ENCODE results near the gene SHC2.

SHC2 gene, protein sequence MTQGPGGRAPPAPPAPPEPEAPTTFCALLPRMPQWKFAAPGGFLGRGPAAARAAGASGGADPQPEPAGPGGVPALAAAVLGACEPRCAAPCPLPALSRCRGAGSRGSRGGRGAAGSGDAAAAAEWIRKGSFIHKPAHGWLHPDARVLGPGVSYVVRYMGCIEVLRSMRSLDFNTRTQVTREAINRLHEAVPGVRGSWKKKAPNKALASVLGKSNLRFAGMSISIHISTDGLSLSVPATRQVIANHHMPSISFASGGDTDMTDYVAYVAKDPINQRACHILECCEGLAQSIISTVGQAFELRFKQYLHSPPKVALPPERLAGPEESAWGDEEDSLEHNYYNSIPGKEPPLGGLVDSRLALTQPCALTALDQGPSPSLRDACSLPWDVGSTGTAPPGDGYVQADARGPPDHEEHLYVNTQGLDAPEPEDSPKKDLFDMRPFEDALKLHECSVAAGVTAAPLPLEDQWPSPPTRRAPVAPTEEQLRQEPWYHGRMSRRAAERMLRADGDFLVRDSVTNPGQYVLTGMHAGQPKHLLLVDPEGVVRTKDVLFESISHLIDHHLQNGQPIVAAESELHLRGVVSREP

DNA sequence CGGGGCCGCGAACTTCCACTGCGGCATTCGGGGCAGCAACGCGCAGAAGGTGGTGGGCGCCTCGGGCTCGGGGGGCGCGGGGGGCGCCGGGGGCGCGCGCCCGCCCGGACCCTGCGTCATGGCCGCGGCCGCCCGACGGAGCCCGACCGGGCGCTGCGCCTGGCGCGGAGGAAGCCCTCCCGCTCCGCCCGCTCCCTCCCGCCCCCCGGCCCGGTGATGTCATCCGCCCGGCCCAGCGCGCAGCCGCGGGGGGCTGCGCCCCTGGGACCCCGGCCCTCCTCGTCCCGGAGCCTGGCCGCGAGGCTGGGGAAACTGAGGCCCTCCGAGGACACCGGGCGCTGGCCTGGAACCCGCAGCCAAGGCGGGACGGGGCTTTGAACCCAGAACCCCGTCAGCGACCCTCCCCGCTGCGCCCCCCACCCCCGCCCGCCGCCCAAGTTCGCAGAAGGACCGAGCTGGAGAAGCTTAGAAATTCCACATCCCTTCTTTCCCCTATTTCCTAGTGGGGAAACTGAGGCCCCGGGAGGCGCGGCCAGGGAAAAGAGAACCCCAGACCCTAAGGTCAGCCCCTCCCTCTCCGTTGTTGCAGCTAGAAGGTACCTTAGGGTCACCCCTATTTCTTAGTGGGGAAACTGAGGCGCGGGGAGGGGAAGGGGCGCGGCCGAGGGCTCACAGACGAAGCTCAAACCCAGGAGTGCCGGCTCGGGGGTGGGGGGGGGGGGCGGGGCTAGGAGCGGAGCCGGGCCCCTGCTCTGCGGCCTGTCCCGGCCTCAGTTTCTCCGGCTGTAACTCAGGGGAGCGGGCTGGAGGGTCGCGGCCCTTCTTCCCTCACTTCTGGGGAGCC, at the start of gene SHC2:
SHC2 (minus strand) TSS at position 157 of the 844 bp plus-strand sequence; CDS start at position 120, 37 bp downstream.
- TF ChIP-seq GATA3 (IDR thresholded peaks at IDR 0.05; ENCODE audit: low read depth, low read length) (no peak), GATA2 (IDR thresholded peaks at IDR 0.05; ENCODE audit: low read depth, low read length) (no peak)

DNA sequence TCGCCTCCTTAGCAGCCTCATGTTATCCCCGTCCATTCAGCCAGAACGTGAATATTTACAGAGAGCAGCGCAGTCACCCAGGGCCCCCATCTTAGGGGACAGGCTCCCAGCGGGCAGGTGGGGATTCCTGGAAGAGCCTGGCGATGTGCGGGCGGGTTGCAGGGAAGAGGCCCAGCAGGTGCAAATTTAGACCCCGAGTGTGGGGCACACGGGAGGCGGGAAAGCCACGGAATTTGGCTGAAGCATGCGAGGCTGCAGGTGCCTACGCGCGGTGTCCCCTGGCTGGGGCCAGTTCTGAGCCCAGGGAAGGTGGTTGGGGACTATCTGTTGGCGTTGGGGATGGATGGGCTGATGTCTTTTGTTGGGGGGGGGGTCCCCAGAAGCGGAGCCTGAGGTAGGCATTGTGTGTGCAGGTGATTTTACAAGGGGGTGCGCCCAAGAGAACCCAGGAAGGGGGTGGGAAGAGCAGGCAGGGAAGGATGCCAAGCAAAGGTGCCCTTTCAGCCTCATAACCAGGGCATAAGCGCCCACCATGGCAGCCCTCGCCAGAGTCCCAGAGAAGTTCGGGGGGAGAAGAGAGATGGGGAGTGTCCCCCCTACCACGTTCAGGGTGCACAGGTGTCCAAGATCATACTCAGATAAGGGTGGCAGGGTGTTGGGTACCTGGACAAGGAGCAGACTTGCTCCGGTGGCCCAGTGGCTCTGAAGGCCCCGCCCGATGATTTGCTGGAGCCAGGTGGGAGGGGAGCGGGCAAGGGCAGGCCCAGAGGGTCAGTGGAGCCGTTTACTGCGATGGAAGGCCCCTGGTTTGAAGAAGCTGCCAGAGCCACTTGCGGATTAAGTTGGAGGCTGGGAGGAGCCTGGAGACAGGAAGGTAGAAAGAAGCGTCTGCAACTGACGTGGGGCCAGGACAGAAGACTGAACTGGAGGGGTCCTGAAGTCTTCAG, 47.6 kb upstream of the SHC2 start:
- TF ChIP-seq GATA3 (IDR thresholded peaks at IDR 0.05; ENCODE audit: low read depth, low read length) = no peak
- no peak for TF ChIP-seq GATA2 (IDR thresholded peaks at IDR 0.05; ENCODE audit: low read depth, low read length)

DNA sequence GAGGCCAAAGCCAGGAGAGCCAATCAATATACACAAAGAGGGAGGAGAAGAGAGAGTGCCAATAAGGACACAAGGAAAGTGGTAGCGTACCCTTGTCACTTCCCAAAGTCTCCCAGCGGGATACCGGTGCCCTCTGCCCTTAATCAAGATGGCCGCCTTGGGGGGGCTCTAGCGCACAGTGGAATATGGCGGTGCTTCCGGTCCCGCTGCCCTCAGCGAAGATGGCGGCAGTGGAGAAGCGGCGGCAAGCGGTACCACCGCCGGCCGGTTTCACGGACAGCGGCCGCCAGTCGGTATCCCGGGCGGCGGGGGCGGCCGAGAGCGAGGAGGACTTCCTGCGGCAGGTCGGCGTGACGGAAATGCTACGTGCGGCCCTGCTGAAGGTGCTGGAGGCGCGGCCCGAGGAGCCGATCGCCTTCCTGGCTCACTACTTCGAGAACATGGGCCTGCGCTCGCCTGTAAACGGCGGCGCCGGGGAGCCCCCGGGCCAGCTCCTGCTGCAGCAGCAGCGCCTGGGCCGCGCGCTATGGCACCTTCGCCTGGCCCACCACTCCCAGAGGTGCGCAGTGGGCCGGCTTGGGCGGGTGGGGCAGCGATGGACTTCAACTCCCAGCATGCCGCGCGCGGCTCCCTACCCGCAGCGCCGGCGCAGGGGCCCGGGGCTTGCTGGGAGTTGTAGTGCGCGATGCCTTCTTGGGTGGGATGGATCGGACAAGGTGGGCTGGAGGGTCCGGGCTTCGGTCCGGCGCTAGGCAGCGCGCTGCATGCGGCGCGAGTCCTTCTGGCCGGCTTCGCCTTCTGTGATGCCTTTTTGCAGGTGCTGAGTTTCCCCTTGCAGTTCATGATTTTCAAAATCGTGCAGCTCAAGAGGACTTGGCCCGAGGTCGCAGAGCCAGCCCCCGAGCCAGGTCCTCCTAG, 46.7 kb upstream of the SHC2 start, which contains the start of gene TPGS1:
TPGS1 (plus strand) TSS at position 212 of the 918 bp plus-strand sequence; CDS start at position 222, 10 bp downstream.
- TF ChIP-seq GATA2 (IDR thresholded peaks at IDR 0.05; ENCODE audit: low read depth, low read length) (no peak), GATA3 (IDR thresholded peaks at IDR 0.05; ENCODE audit: low read depth, low read length) (no peak)

DNA sequence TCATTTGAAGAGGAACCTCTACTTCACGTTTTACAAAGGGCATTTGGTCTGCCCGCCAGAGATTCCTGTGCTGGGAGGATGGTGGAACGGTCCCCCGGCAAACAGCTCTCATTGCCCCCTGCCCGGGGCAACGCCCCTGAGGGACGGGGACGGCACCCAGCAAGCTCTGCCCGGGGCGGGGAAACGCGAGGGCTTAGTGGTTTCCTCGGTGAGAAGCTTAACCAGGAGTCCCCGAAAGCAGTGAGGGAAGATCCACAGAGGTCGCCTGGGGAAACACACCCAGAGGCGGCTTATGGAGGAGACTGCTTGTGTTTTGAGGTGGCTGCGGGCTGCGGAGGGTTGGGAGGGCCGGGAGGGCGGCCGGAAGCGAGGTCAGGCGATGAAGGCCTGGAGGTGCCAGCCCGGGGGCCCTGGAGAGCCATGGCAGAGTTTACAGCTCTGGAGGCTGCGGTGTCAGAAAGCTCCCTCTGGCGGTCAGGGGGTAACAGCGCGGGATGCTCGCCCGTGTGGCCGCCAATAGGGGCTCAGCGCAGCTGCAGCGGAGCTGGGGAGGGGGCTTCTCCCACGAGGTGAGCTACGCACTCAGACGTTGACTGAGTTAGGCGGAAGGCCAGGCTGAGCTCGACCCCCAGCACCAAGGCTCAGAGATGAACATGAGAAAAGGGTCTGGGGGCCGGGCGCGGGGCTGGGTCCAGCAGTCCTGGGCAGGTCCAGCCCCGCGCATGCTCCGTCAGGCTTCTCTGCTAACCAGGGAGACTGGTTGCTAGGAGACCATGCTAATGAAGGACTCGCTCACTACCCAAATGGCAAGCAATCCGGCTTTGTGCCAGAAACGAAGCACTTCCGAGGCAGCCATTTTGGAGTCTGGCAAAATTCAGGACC, 45.8 kb upstream of the SHC2 start:
- no peak for TF ChIP-seq GATA2 (IDR thresholded peaks at IDR 0.05; ENCODE audit: low read depth, low read length)
- no peak for TF ChIP-seq GATA3 (IDR thresholded peaks at IDR 0.05; ENCODE audit: low read depth, low read length)

DNA sequence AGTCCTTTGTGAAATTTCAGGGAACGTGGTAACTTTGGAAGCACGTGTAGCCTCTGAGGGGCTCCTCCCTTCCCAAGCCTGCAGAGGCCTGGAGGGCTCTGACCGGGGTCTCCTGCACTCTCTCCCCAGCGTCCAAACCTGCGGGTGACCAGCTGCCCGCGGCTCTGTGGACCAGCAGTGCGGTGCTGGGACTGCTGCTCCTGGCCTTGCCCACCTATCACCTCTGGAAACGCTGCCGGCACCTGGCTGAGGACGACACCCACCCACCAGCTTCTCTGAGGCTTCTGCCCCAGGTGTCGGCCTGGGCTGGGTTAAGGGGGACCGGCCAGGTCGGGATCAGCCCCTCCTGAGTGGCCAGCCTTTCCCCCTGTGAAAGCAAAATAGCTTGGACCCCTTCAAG, 43.8 kb upstream of the SHC2 start:
- TF ChIP-seq GATA3 (IDR thresholded peaks at IDR 0.05; ENCODE audit: low read depth, low read length) (no peak), GATA2 (IDR thresholded peaks at IDR 0.05; ENCODE audit: low read depth, low read length) (no peak)

DNA sequence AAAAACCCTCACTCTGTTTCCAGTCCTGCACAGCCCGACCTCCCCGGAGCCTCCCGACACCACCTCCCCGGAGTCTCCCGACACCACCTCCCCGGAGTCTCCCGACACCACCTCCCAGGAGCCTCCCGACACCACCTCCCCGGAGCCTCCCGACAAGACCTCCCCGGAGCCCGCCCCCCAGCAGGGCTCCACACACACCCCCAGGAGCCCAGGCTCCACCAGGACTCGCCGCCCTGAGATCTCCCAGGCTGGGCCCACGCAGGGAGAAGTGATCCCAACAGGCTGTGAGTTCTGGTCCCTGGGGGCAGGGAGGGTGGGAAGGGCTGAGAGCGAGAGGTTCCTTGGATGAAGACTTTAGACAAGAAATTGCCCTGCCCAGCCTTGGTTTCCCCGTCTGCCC, 40.8 kb upstream of the SHC2 start:
- TF ChIP-seq GATA2 (IDR thresholded peaks at IDR 0.05; ENCODE audit: low read depth, low read length) (no peak), GATA3 (IDR thresholded peaks at IDR 0.05; ENCODE audit: low read depth, low read length) (no peak)

DNA sequence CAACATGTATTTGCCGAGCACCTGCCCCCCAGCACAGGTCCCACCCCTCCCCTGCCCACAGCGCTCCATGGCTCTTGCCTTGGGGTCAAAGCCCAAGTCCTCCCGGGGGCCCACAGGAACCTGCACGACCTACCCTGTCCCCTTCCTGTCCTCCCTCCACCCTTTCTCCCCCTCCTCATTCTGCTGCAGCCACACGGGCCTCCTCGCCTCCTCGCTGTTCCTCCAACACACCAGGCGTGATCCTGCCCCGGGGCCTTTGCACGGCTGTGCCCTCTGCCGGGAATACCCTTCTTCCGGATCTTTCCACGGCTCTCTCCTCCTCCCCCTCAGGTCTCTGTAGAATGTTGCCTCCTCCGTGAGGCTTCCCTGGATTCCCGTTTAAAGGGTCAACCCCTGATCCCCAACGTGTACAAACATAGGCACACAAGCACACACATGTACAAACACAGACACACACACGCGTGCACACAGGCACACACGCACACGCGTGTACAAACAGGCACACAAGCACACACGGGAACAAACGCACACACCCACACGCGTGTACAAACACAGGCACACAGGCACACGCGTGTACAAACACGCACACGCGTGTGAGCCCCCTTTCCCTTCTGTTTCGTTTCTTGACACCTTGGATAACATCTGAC, 38.3 kb upstream of the SHC2 start:
- TF ChIP-seq GATA2 (IDR thresholded peaks at IDR 0.05; ENCODE audit: low read depth, low read length) (no peak), GATA3 (IDR thresholded peaks at IDR 0.05; ENCODE audit: low read depth, low read length) (no peak)

DNA sequence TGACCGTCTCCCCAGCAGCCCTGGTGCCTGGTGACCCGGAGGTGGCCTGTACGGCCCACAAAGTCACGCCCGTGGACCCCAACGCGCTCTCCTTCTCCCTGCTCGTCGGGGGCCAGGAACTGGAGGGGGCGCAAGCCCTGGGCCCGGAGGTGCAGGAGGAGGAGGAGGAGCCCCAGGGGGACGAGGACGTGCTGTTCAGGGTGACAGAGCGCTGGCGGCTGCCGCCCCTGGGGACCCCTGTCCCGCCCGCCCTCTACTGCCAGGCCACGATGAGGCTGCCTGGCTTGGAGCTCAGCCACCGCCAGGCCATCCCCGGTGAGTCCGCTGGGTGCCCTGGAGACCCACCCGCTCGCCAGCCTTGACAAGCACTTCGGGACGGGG, 37.7 kb upstream of the SHC2 start:
- TF ChIP-seq GATA2 (IDR thresholded peaks at IDR 0.05; ENCODE audit: low read depth, low read length) (no peak), GATA3 (IDR thresholded peaks at IDR 0.05; ENCODE audit: low read depth, low read length) (no peak)

DNA sequence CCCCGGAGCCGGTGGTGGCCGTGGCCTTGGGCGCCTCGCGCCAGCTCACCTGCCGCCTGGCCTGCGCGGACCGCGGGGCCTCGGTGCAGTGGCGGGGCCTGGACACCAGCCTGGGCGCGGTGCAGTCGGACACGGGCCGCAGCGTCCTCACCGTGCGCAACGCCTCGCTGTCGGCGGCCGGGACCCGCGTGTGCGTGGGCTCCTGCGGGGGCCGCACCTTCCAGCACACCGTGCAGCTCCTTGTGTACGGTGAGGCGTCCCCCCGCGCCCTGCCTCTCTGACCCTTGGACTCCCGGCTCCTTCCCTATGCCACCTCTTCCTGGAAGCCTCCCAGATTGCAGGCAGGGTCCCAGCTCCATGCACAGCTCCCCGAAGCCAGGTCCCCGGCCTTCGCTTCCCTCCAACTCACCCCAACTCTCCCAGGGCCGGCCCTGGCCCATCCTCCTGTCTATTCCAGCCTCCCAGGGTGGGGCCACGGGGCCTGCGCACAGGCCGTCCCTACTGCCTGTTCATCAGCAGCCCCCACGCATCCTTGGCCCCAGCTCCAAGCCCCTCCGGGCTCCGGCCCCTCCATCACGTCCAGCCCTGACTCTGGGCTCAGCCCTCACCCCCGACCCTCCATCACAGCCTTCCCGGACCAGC, 37.2 kb upstream of the SHC2 start:
- TF ChIP-seq GATA2 (IDR thresholded peaks at IDR 0.05; ENCODE audit: low read depth, low read length) (no peak), GATA3 (IDR thresholded peaks at IDR 0.05; ENCODE audit: low read depth, low read length) (no peak)

DNA sequence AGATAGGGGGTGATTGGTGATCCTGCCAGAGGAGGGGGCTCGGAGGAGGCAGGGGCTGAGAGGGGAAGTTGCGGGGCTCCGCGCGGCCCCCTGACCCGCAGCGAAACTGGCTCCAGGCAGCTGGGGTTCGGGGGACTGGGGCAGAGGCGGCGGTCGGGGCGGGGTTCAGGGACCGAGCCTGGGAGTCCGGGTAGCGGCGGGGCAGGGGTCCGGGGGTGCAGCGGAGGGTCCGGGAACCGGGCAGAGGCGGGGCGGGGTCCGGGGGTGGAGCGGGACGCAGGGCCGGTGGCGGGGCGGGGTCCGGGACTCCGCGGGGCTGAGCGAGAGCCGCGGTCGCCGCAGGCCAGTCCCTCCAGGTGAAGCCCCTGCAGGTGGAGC, 36.6 kb upstream of the SHC2 start:
- TF ChIP-seq GATA2 (IDR thresholded peaks at IDR 0.05; ENCODE audit: low read depth, low read length) (no peak), GATA3 (IDR thresholded peaks at IDR 0.05; ENCODE audit: low read depth, low read length) (no peak)

DNA sequence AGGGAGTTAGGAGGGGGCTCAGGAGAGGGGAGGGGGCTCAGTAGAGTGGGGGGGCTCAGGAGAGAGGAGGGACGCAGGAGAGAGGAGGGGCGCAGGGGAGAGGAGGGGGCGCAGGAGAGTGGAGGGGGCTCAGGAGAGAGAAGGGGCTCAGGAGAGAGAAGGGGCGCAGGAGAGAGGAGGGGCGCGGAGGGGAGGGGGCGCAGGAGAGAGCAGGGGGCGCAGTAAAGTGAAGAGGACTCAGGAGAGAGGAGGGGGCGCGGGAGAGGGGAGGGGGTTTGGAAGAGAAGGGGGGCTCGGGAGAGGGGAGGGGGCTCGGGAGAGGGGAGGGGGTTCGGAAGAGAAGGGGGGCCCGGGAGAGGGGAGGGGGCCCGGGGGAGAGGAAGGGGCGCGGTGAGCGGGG, 36.2 kb upstream of the SHC2 start:
- no peak for TF ChIP-seq GATA3 (IDR thresholded peaks at IDR 0.05; ENCODE audit: low read depth, low read length)
- TF ChIP-seq GATA2 (IDR thresholded peaks at IDR 0.05; ENCODE audit: low read depth, low read length) = no peak
